GM23338 (cell line): Measurements from ENCODE around the gene ZCCHC10. TPM values are rescaled to one million over a fixed set of nuclear protein-coding genes. Genes with fewer than 3 reads are reported as not detected.

Experiments
- CREB1 ChIP-seq: fragments of 250-450 bp; sonication (Bioruptor Pico); IDR thresholded peaks from 2 replicates; pipeline ENCODE4 v1.5.0; 2020; ENCODE audit warnings: low read depth, mild to moderate bottlenecking, moderate library complexity
- NANOG ChIP-seq: IDR thresholded peaks from 2 replicates; pipeline ENCODE4 v1.6.1; 2016; ENCODE audit warnings: antibody characterized with exemption, borderline replicate concordance
- REST ChIP-seq: IDR thresholded peaks from one replicate; pipeline ENCODE4 v1.6.1; 2018; ENCODE audit warnings: antibody characterized with exemption; ENCODE audit not compliant: unreplicated experiment
- ZNF114 ChIP-seq: fragments of 250-450 bp; sonication (Bioruptor Pico); IDR thresholded peaks from 2 replicates; pipeline ENCODE4 v1.5.0; 2020; ENCODE audit warnings: mild to moderate bottlenecking, moderate library complexity
- ZNF331 ChIP-seq: fragments of 250-450 bp; sonication (Bioruptor Pico); IDR thresholded peaks from 2 replicates; pipeline ENCODE4 v1.5.0; 2020; ENCODE audit warnings: low read depth, mild to moderate bottlenecking, moderate library complexity
- polyA plus RNA-seq: library from polyadenylated mRNA; unstranded; fragments of >200 nt; fragmentation: Nextera tagmentation; extraction: Ambion mirVana; gene quantifications from 2 replicates; pipeline ENCODE4 v1.2.1, GENCODE V29; 2016
- total RNA-seq: library from RNA; depleted of rRNA; stranded (reverse); fragments of >200 nt; shearing (Covaris generic); gene quantifications from 2 replicates; pipeline ENCODE4 v1.2.3, GENCODE V29; 2014
- TF ChIP-seq, protein P1 (sequence below): fragments of 250-450 bp; sonication (Bioruptor Pico); IDR thresholded peaks from 2 replicates; pipeline ENCODE4 v1.5.0; 2020; ENCODE audit warnings: mild to moderate bottlenecking, moderate library complexity
- TF ChIP-seq, protein P2 (sequence below): IDR thresholded peaks from 2 replicates; pipeline ENCODE4 v1.6.1; 2016; ENCODE audit warnings: antibody characterized with exemption
- TF ChIP-seq, protein P3 (sequence below), 2 experiments: fragments of 200-600 bp in 1 of 2; sonication (generic) in 1 of 2; conservative IDR thresholded peaks; 2 replicates each; pipeline versions ENCODE4 v1.5.1 to v1.6.1; 2016 to 2017; ENCODE audit warnings: antibody characterized with exemption in 2 of 2, low read depth in 2 of 2, mild to moderate bottlenecking in 2 of 2, moderate library complexity in 1 of 2

The ZCCHC10 gene
- total and polyA plus RNA-seq, 2 experiments from 2014 or later, result 25.3 to 90.1 TPM

DNA sequence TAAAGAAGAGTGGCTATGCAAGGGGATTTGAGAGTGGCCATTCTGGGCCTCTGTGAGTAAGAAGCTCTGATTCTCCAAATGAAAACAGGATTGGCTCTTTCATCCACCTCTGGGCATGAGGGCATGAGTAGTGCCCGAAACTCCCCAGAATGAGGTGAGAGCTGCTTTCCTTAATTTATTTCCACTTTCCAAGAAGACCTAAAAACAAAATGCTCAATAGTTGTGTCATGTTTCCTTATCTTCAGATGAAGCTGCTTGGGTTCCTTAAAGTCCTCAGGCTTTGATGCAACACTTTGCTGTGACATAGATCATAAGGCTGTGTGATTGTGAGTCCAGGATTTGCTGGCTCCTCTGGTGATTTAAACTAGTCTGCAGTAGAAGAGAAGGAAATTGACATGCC is 3.1 kb upstream of the ZCCHC10 start (continued):
- TF ChIP-seq, protein P1, sequence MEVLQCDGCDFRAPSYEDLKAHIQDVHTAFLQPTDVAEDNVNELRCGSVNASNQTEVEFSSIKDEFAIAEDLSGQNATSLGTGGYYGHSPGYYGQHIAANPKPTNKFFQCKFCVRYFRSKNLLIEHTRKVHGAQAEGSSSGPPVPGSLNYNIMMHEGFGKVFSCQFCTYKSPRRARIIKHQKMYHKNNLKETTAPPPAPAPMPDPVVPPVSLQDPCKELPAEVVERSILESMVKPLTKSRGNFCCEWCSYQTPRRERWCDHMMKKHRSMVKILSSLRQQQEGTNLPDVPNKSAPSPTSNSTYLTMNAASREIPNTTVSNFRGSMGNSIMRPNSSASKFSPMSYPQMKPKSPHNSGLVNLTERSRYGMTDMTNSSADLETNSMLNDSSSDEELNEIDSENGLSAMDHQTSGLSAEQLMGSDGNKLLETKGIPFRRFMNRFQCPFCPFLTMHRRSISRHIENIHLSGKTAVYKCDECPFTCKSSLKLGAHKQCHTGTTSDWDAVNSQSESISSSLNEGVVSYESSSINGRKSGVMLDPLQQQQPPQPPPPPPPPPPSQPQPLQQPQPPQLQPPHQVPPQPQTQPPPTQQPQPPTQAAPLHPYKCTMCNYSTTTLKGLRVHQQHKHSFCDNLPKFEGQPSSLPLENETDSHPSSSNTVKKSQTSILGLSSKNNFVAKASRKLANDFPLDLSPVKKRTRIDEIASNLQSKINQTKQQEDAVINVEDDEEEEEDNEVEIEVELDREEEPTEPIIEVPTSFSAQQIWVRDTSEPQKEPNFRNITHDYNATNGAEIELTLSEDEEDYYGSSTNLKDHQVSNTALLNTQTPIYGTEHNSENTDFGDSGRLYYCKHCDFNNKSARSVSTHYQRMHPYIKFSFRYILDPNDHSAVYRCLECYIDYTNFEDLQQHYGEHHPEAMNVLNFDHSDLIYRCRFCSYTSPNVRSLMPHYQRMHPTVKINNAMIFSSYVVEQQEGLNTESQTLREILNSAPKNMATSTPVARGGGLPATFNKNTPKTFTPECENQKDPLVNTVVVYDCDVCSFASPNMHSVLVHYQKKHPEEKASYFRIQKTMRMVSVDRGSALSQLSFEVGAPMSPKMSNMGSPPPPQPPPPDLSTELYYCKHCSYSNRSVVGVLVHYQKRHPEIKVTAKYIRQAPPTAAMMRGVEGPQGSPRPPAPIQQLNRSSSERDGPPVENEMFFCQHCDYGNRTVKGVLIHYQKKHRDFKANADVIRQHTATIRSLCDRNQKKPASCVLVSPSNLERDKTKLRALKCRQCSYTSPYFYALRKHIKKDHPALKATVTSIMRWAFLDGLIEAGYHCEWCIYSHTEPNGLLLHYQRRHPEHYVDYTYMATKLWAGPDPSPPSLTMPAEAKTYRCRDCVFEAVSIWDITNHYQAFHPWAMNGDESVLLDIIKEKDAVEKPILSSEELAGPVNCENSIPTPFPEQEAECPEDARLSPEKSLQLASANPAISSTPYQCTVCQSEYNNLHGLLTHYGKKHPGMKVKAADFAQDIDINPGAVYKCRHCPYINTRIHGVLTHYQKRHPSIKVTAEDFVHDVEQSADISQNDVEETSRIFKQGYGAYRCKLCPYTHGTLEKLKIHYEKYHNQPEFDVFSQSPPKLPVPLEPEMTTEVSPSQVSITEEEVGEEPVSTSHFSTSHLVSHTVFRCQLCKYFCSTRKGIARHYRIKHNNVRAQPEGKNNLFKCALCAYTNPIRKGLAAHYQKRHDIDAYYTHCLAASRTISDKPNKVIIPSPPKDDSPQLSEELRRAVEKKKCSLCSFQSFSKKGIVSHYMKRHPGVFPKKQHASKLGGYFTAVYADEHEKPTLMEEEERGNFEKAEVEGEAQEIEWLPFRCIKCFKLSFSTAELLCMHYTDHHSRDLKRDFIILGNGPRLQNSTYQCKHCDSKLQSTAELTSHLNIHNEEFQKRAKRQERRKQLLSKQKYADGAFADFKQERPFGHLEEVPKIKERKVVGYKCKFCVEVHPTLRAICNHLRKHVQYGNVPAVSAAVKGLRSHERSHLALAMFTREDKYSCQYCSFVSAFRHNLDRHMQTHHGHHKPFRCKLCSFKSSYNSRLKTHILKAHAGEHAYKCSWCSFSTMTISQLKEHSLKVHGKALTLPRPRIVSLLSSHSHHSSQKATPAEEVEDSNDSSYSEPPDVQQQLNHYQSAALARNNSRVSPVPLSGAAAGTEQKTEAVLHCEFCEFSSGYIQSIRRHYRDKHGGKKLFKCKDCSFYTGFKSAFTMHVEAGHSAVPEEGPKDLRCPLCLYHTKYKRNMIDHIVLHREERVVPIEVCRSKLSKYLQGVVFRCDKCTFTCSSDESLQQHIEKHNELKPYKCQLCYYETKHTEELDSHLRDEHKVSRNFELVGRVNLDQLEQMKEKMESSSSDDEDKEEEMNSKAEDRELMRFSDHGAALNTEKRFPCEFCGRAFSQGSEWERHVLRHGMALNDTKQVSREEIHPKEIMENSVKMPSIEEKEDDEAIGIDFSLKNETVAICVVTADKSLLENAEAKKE (CRISPR knock-in tag), result no peak
- TF ChIP-seq REST (no peak), ZNF331 (no peak), CREB1 (CRISPR knock-in tag) (no peak), ZNF114 (CRISPR knock-in tag) (no peak), NANOG (no peak)
- TF ChIP-seq, protein P2, sequence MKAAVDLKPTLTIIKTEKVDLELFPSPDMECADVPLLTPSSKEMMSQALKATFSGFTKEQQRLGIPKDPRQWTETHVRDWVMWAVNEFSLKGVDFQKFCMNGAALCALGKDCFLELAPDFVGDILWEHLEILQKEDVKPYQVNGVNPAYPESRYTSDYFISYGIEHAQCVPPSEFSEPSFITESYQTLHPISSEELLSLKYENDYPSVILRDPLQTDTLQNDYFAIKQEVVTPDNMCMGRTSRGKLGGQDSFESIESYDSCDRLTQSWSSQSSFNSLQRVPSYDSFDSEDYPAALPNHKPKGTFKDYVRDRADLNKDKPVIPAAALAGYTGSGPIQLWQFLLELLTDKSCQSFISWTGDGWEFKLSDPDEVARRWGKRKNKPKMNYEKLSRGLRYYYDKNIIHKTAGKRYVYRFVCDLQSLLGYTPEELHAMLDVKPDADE, result no peak
- TF ChIP-seq, protein P3, sequence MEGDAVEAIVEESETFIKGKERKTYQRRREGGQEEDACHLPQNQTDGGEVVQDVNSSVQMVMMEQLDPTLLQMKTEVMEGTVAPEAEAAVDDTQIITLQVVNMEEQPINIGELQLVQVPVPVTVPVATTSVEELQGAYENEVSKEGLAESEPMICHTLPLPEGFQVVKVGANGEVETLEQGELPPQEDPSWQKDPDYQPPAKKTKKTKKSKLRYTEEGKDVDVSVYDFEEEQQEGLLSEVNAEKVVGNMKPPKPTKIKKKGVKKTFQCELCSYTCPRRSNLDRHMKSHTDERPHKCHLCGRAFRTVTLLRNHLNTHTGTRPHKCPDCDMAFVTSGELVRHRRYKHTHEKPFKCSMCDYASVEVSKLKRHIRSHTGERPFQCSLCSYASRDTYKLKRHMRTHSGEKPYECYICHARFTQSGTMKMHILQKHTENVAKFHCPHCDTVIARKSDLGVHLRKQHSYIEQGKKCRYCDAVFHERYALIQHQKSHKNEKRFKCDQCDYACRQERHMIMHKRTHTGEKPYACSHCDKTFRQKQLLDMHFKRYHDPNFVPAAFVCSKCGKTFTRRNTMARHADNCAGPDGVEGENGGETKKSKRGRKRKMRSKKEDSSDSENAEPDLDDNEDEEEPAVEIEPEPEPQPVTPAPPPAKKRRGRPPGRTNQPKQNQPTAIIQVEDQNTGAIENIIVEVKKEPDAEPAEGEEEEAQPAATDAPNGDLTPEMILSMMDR (conservative IDR thresholded peaks at IDR 0.05; ENCODE audit: low read depth in 2 of 2), result no peak
